Measurements from ENCODE around the gene LRCH1. TPM values are rescaled to one million over a fixed set of nuclear protein-coding genes. Genes with fewer than 3 reads are reported as not detected.

Gene LRCH1
- total RNA-seq, 1 donor from 2014 or later: 13.1 TPM

DNA sequence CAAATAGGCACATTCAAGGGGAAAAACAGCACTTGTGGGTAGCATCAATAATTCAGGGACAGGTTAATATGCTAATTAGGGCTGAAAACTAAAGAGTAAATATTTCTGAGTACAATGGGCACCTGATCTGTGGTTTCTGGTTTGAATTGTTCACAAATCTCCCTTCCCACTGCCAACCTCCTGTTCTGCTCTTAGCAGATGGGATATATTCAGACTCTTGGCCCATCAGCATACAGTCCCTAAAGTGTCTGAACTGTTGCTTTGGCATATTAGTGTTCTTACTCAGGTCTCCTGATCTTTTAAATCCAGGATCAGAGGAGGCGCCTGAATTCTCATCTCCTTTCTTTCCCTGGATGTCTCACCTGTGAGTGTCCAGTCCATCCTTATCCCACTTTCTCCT, 8.2 kb upstream of the LRCH1 start:
- Histone ChIP-seq H3K4me1 (no peaks in the 10 kb centered on the region), H3K36me3 (no peaks in the 10 kb centered on the region), H3K4me3 (no peak overlapping the region), H3K9me3 (replicated peaks) (no peaks in the 10 kb centered on the region), H3K27ac (replicated peaks) (no peak overlapping the region), H3K27me3 (ENCODE audit: low read depth) (no peaks in the 10 kb centered on the region)
- TF ChIP-seq, protein P1, sequence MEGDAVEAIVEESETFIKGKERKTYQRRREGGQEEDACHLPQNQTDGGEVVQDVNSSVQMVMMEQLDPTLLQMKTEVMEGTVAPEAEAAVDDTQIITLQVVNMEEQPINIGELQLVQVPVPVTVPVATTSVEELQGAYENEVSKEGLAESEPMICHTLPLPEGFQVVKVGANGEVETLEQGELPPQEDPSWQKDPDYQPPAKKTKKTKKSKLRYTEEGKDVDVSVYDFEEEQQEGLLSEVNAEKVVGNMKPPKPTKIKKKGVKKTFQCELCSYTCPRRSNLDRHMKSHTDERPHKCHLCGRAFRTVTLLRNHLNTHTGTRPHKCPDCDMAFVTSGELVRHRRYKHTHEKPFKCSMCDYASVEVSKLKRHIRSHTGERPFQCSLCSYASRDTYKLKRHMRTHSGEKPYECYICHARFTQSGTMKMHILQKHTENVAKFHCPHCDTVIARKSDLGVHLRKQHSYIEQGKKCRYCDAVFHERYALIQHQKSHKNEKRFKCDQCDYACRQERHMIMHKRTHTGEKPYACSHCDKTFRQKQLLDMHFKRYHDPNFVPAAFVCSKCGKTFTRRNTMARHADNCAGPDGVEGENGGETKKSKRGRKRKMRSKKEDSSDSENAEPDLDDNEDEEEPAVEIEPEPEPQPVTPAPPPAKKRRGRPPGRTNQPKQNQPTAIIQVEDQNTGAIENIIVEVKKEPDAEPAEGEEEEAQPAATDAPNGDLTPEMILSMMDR (IDR thresholded peaks at IDR 0.05; ENCODE audit: borderline replicate concordance): no peak
- intact Hi-C loops (cut with micrococcal nuclease): no loop called here
- DNase-seq: no peak

DNA sequence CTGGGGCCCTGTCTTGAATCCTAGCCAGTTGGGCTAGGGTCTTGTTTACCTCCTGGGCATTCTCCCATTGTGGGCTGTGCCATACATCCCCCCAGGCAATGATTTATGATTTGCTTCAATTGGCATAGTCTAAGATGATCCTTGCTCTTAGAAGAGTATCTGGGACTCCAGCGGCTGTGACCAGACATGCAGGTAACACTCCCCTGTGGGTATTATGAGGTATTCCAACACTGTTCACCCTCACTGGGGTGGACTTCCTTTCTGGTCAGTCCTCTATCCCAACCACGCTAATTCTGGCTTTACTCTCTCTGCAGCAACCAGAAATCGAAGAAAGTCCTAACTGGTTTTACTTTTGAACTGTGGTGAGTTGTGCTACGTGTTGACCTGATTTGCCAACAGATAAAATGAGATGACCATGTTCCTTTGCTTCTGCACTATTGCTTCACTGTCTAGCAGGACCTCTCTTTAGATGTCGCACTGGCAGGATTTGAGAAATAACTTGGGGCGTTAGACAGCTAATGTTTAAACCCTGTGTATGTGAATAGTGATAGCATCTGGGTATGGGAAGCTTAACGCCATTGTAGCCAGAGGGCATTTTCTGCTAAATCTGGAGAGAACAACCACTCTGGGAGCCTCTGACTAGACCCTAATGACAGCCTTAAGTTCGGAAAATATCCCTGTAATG, 6.7 kb upstream of the LRCH1 start:
- Histone ChIP-seq H3K27ac (replicated peaks) (no peak overlapping the region), H3K9me3 (replicated peaks) (no peaks in the 10 kb centered on the region), H3K36me3 (no peaks in the 10 kb centered on the region), H3K4me3 (no peak overlapping the region), H3K4me1 (peaks cover 2% of the 10 kb centered on the region), H3K27me3 (ENCODE audit: low read depth) (no peaks in the 10 kb centered on the region)
- intact Hi-C loops (cut with micrococcal nuclease): no loop called here
- DNase-seq: no peak
- TF ChIP-seq, protein P1 (IDR thresholded peaks at IDR 0.05; ENCODE audit: borderline replicate concordance): no peak

DNA sequence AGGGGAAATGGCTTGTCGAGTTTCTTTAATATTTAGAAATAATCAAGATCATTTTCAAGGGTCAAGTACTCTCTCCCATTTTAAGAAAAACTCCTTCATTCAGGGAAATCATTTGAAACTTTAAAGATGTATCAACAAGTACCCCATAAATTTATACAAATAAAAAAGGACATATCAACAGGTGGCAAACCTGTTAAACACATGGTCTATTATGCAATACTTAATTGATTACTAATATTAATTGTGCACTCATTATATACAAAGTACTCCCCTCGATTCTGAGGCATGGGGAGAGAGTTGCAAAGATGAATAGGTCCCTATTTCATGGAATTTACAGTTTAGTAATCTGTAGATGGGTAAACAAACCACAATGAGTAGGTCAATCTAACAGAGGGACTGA, 2.1 kb upstream of the LRCH1 start:
- TF ChIP-seq, protein P1 (IDR thresholded peaks at IDR 0.05; ENCODE audit: borderline replicate concordance): no peak
- H3K27ac ChIP-seq (replicated peaks): no peak overlapping the region
- intact Hi-C loops (cut with micrococcal nuclease): loop anchor here (5.0 to 10.0 kb wide), 5 partner anchors 54 to 171 kb away; no protein-coding TSS in a partner anchor
- no peak for DNase-seq
- H3K4me1 ChIP-seq: peaks cover 46% of the 10 kb centered on the region
- H3K9me3 ChIP-seq (replicated peaks): no peaks in the 10 kb centered on the region
- H3K4me3 ChIP-seq: no peak overlapping the region
- H3K36me3 ChIP-seq: no peaks in the 10 kb centered on the region
- H3K27me3 ChIP-seq (ENCODE audit: low read depth): no peaks in the 10 kb centered on the region

- no peaks in the 10 kb centered on the region for H3K27me3 ChIP-seq (ENCODE audit: low read depth)
- H3K36me3 ChIP-seq: no peaks in the 10 kb centered on the region
- H3K4me3 ChIP-seq: peak overlapping the region; percentile 98
- TF ChIP-seq, protein P1 (IDR thresholded peaks at IDR 0.05; ENCODE audit: borderline replicate concordance): peak; percentile 93
- peak overlapping the region; percentile 96 for H3K27ac ChIP-seq (replicated peaks)
- intact Hi-C loops (cut with micrococcal nuclease): loop anchor here (5.0 to 10.0 kb wide), 5 partner anchors 53 to 171 kb away; no protein-coding TSS in a partner anchor
- peaks cover 54% of the 10 kb centered on the region for H3K4me1 ChIP-seq
- peak; percentile 86 for DNase-seq
- no peaks in the 10 kb centered on the region for H3K9me3 ChIP-seq (replicated peaks)
Observed at GRCh38 chr13:46551410-46552302, 1.3 kb upstream of the LRCH1 start.

DNA sequence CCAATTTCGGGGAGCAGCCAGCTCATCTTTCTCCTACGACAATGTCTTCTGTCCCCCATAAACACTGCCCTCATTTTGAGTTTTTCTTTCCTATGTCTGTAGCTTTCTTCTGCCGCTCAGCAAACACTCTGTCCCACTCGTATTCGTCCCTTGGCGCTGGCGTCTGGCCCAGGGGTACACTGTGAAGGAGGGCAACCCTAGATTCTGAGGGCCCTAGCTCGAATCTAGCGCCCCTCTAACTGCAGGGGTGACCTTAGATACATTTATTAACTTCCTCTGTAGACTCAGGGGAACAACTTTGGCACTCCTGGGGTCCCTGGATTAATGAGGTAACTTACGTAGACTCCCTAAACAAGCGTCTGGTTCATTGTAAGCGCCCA, 677 bp upstream of the LRCH1 start:
- peak overlapping the region; percentile 96 for H3K27ac ChIP-seq (replicated peaks)
- H3K4me3 ChIP-seq: peak overlapping the region; percentile 98
- no peak for DNase-seq
- intact Hi-C loops (cut with micrococcal nuclease): loop anchor here (5.0 to 10.0 kb wide), 5 partner anchors 53 to 170 kb away; no protein-coding TSS in a partner anchor
- no peaks in the 10 kb centered on the region for H3K36me3 ChIP-seq
- H3K27me3 ChIP-seq (ENCODE audit: low read depth): no peaks in the 10 kb centered on the region
- TF ChIP-seq, protein P1 (IDR thresholded peaks at IDR 0.05; ENCODE audit: borderline replicate concordance): no peak
- no peaks in the 10 kb centered on the region for H3K9me3 ChIP-seq (replicated peaks)
- H3K4me1 ChIP-seq: peaks cover 55% of the 10 kb centered on the region

Measured in left ventricle myocardium inferior (tissue), 1 donor.